HEK293 (cell line): Measurements from ENCODE around the gene TMEM135.

Source experiments
- CTCF ChIA-PET: fragments of 350-600 bp; formaldehyde crosslinking; extraction: SDS; loops from one replicate; lab custom pipeline; 2021; ENCODE audit warnings: antibody characterized with exemption; lab: Yijun Ruan, JAX
- POLR2A ChIA-PET: fragments of 300-600 bp; formaldehyde crosslinking; extraction: SDS; loops from one replicate; lab custom pipeline; 2020; ENCODE audit warnings: antibody characterized with exemption, inconsistent platforms; lab: Yijun Ruan, JAX
- H3K27ac ChIP-seq: fragments of 200-500 bp; sonication (Bioruptor generic); 2 replicates; pipeline ENCODE4 v1.5.1; 2014; ENCODE audit warnings: low read depth, low read length, control low read depth, inconsistent platforms; ENCODE audit errors: extremely low read depth
- H3K36me3 ChIP-seq, 2 experiments: fragments of 200-500 bp in 1 of 2; sonication (Bioruptor generic) in 1 of 2; 1 replicate in 1 of 2; 2 replicates in 1 of 2; pipeline ENCODE4 v1.5.1; 2014 to 2017; ENCODE audit warnings: inconsistent platforms in 2 of 2, low read length in 2 of 2; ENCODE audit not compliant: control insufficient read depth in 2 of 2, insufficient read depth in 1 of 2
- H3K4me1 ChIP-seq: fragments of 200-500 bp; sonication (Bioruptor generic); 2 replicates; pipeline ENCODE4 v1.5.1; 2014; ENCODE audit warnings: mild to moderate bottlenecking, low read length, inconsistent platforms; ENCODE audit not compliant: control insufficient read depth, insufficient read depth
- H3K4me3 ChIP-seq: 2 replicates; pipeline ENCODE4 v1.5.1; 2011; ENCODE audit warnings: low read depth, mild to moderate bottlenecking, control low read depth, low read length, moderate library complexity
- H3K9me3 ChIP-seq: fragments of 200-500 bp; sonication (Bioruptor generic); 2 replicates; pipeline ENCODE4 v1.5.1; 2014; ENCODE audit warnings: low read depth, low read length, inconsistent platforms; ENCODE audit not compliant: control insufficient read depth, insufficient read depth
- EGR2 ChIP-seq: fragments of 450-650 bp; formaldehyde crosslinking; IDR thresholded peaks from 2 replicates; pipeline ENCODE4 v1.5.1; 2016; ENCODE audit warnings: low read depth, missing biosample characterization, missing genetic modification characterization
- FEZF1 ChIP-seq: fragments of 450-650 bp; formaldehyde crosslinking; IDR thresholded peaks from 2 replicates; pipeline ENCODE4 v1.5.1; 2016; ENCODE audit warnings: missing biosample characterization, missing genetic modification characterization
- HOXA7 ChIP-seq: sonication (generic); formaldehyde crosslinking; IDR thresholded peaks from 2 replicates; pipeline ENCODE4 v1.8.1; 2022; ENCODE audit warnings: missing genetic modification reagents, borderline replicate concordance
- HOXD13 ChIP-seq: sonication (generic); formaldehyde crosslinking; IDR thresholded peaks from 2 replicates; pipeline ENCODE4 v1.8.0; 2022; ENCODE audit warnings: missing genetic modification reagents, borderline replicate concordance
- KLF17 ChIP-seq: fragments of 450-650 bp; formaldehyde crosslinking; IDR thresholded peaks from 2 replicates; pipeline ENCODE4 v1.5.1; 2016; ENCODE audit warnings: missing biosample characterization, missing genetic modification characterization
- MYNN ChIP-seq: fragments of 450-650 bp; formaldehyde crosslinking; IDR thresholded peaks from 2 replicates; pipeline ENCODE4 v1.5.1; 2016; ENCODE audit warnings: missing biosample characterization, missing genetic modification characterization, borderline replicate concordance
- OSR2 ChIP-seq: fragments of 450-650 bp; formaldehyde crosslinking; IDR thresholded peaks from 2 replicates; pipeline ENCODE4 v1.5.1; 2016; ENCODE audit warnings: missing biosample characterization, missing genetic modification characterization
- REPIN1 ChIP-seq: fragments of 450-650 bp; formaldehyde crosslinking; IDR thresholded peaks from 2 replicates; pipeline ENCODE4 v1.5.1; 2017; ENCODE audit warnings: missing biosample characterization, missing genetic modification characterization, low read depth
- SCRT1 ChIP-seq: fragments of 450-650 bp; formaldehyde crosslinking; IDR thresholded peaks from 2 replicates; pipeline ENCODE4 v1.5.1; 2016; ENCODE audit warnings: missing biosample characterization, missing genetic modification characterization, borderline replicate concordance
- SP3 ChIP-seq: fragments of 450-650 bp; formaldehyde crosslinking; IDR thresholded peaks from 2 replicates; pipeline ENCODE4 v1.5.1; 2016; ENCODE audit warnings: missing biosample characterization, missing genetic modification characterization
- ZBTB7A ChIP-seq: fragments of 450-650 bp; formaldehyde crosslinking; IDR thresholded peaks from 2 replicates; pipeline ENCODE4 v1.5.1; 2016; ENCODE audit warnings: low read depth, missing biosample characterization, missing genetic modification characterization
- ZFHX2 ChIP-seq: fragments of 450-650 bp; formaldehyde crosslinking; conservative IDR thresholded peaks from 2 replicates; pipeline ENCODE4 v1.5.1; 2016; ENCODE audit warnings: missing biosample characterization, missing genetic modification characterization
- ZNF19 ChIP-seq: fragments of 450-650 bp; formaldehyde crosslinking; IDR thresholded peaks from 2 replicates; pipeline ENCODE4; 2016; ENCODE audit warnings: missing biosample characterization, missing genetic modification characterization, low read depth
- ZNF214 ChIP-seq: fragments of 450-650 bp; formaldehyde crosslinking; IDR thresholded peaks from 2 replicates; pipeline ENCODE4 v1.5.1; 2017; ENCODE audit warnings: missing biosample characterization, mild to moderate bottlenecking, missing genetic modification characterization, borderline replicate concordance
- ZNF335 ChIP-seq: fragments of 450-650 bp; formaldehyde crosslinking; conservative IDR thresholded peaks from 2 replicates; pipeline ENCODE4 v1.5.1; 2016; ENCODE audit warnings: missing biosample characterization, missing genetic modification characterization
- ZNF354C ChIP-seq: fragments of 450-650 bp; formaldehyde crosslinking; IDR thresholded peaks from 2 replicates; pipeline ENCODE4 v1.5.1; 2016; ENCODE audit warnings: missing biosample characterization, missing genetic modification characterization, low read depth, borderline replicate concordance
- ZNF473 ChIP-seq: fragments of 450-650 bp; formaldehyde crosslinking; IDR thresholded peaks from 2 replicates; pipeline ENCODE4 v1.5.1; 2017; ENCODE audit warnings: missing biosample characterization, missing genetic modification characterization
- ZNF555 ChIP-seq: fragments of 450-650 bp; formaldehyde crosslinking; conservative IDR thresholded peaks from 2 replicates; pipeline ENCODE4 v1.5.1; 2017; ENCODE audit warnings: missing biosample characterization, mild to moderate bottlenecking, missing genetic modification characterization, inconsistent platforms
- ZNF610 ChIP-seq: fragments of 450-650 bp; formaldehyde crosslinking; IDR thresholded peaks from 2 replicates; pipeline ENCODE4 v1.5.1; 2016; ENCODE audit warnings: missing biosample characterization, missing genetic modification characterization, borderline replicate concordance
- ZNF791 ChIP-seq: fragments of 450-650 bp; formaldehyde crosslinking; IDR thresholded peaks from 2 replicates; pipeline ENCODE4 v1.5.1; 2016; ENCODE audit warnings: missing biosample characterization, missing genetic modification characterization
- TF ChIP-seq, protein P1 (sequence below): fragments of 450-650 bp; formaldehyde crosslinking; IDR thresholded peaks from 2 replicates; pipeline ENCODE4; 2016; ENCODE audit warnings: missing biosample characterization, missing genetic modification characterization

The TMEM135 gene

GRCh38 chr11:87323899-87324298 is 286.2 kb downstream of the TMEM135 start:
- TF ChIP-seq SP3 (tag by site-specific recombination): no peak
- no peak for TF ChIP-seq ZNF214 (tag by site-specific recombination)
- no peak for TF ChIP-seq OSR2 (tag by site-specific recombination)
- TF ChIP-seq REPIN1 (tag by site-specific recombination): no peak
- no peak for TF ChIP-seq ZFHX2 (tag by site-specific recombination)
- TF ChIP-seq HOXA7 (CRISPR knock-in tag): no peak
- no peak for TF ChIP-seq KLF17 (tag by site-specific recombination)
- no peak for TF ChIP-seq ZNF791 (tag by site-specific recombination)
- TF ChIP-seq FEZF1 (tag by site-specific recombination): no peak
- TF ChIP-seq ZNF19 (tag by site-specific recombination): no peak
- H3K4me1 ChIP-seq: no peaks in the 10 kb centered on the region
- no peaks in the 10 kb centered on the region for H3K9me3 ChIP-seq
- ChIA-PET POLR2A (no interaction called here), CTCF (interaction anchor here (0.7 kb wide), 1 partner anchor 1029 kb away, joined by 5 read pairs; no protein-coding TSS in a partner anchor)
- H3K4me3 ChIP-seq: no peak overlapping the region
- peaks cover 0 to 7% of the 10 kb centered on the region in 2 experiments; a peak in 1 of 3 replicates for H3K36me3 ChIP-seq
- H3K27ac ChIP-seq: no peak overlapping the region

- Histone ChIP-seq H3K4me3 (no peak overlapping the region), H3K9me3 (no peaks in the 10 kb centered on the region)
- POLR2A ChIA-PET: no interaction called here
- TF ChIP-seq EGR2 (tag by site-specific recombination) (no peak), ZNF555 (tag by site-specific recombination) (no peak), ZNF610 (tag by site-specific recombination) (no peak), ZNF335 (no peak), SCRT1 (tag by site-specific recombination) (no peak)
- TF ChIP-seq, all 188 proteins: peak for 0
- Histone ChIP-seq H3K27ac (no peak overlapping the region), H3K36me3 (peaks cover 0 to 7% of the 10 kb centered on the region in 2 experiments; a peak in 1 of 3 replicates), H3K4me1 (no peaks in the 10 kb centered on the region)
- CTCF ChIA-PET: interaction anchor here (0.6 kb wide), 1 partner anchor 684 kb away, joined by 3 read pairs; no protein-coding TSS in a partner anchor
Observed at GRCh38 chr11:87324817-87325489, 287.2 kb downstream of the TMEM135 start.

GRCh38 chr11:87325490-87325872 is 287.7 kb downstream of the TMEM135 start:
- Histone ChIP-seq H3K36me3 (peaks cover 0 to 7% of the 10 kb centered on the region in 2 experiments; a peak in 1 of 3 replicates), H3K4me3 (no peak overlapping the region), H3K9me3 (no peaks in the 10 kb centered on the region), H3K4me1 (no peaks in the 10 kb centered on the region), H3K27ac (no peak overlapping the region)
- POLR2A ChIA-PET: no interaction called here
- TF ChIP-seq MYNN (no peak), SP3 (tag by site-specific recombination) (no peak), ZNF473 (tag by site-specific recombination) (no peak), ZNF354C (tag by site-specific recombination) (no peak), ZBTB7A (no peak), HOXD13 (no peak)
- TF ChIP-seq, protein P1, sequence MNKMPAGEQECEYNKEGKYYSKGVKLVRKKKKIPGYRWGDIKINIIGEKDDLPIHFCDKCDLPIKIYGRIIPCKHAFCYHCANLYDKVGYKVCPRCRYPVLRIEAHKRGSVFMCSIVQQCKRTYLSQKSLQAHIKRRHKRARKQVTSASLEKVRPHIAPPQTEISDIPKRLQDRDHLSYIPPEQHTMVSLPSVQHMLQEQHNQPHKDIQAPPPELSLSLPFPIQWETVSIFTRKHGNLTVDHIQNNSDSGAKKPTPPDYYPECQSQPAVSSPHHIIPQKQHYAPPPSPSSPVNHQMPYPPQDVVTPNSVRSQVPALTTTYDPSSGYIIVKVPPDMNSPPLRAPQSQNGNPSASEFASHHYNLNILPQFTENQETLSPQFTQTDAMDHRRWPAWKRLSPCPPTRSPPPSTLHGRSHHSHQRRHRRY (tag by site-specific recombination): no peak
- CTCF ChIA-PET: no interaction called here
